ENCODE measurements around the gene SCN9A. TPM values are rescaled to one million over a fixed set of nuclear protein-coding genes. Genes with fewer than 3 reads are reported as not detected.

SCN9A gene
- total RNA-seq, 1 experiment from 2014 or later, result 0.07 TPM

GRCh38 chr2:166223298-166223697, 152.4 kb downstream of the SCN9A start:
- ChIA-PET RAD21 (ENCODE audit: low non-redundant PET in 1 of 2, low total read pairs in 2 of 2, uncharacterized antibody in 2 of 2, unreplicated experiment in 2 of 2) (no interaction called here), CTCF (no interaction called here), POLR2A (no interaction called here)
- no peak for ATAC-seq
- Histone ChIP-seq H2AFZ (ENCODE audit: low read depth, low read length, poor library complexity, severe bottlenecking) (no peak overlapping the region), H3K4me2 (ENCODE audit: low read length) (no peak overlapping the region), H3K4me3 (replicated peaks in 1 of 2; ENCODE audit: low read depth in 1 of 2, low read length in 2 of 2) (no peak overlapping the region), H3K79me2 (ENCODE audit: insufficient read depth, low read length) (no peaks in the 10 kb centered on the region), H3K27ac (ENCODE audit: low read depth, low read length) (no peak overlapping the region), H3K27me3 (ENCODE audit: insufficient read depth, low read length) (peaks cover 4% of the 10 kb centered on the region; the same call in 1 of the 2 replicates), H3K4me1 (ENCODE audit: control insufficient read depth in 1 of 2, insufficient read depth in 2 of 2, low read length in 2 of 2) (no peaks in the 10 kb centered on the region), H4K20me1 (ENCODE audit: insufficient read depth) (no peaks in the 10 kb centered on the region), H3K36me3 (ENCODE audit: control insufficient read depth in 1 of 2, insufficient read depth in 2 of 2, low read length in 2 of 2) (no peaks in the 10 kb centered on the region), H3K9ac (ENCODE audit: low read length) (no peak overlapping the region), H3K9me3 (ENCODE audit: control insufficient read depth in 1 of 2, insufficient read depth in 1 of 2, low read depth in 1 of 2, low read length in 2 of 2) (no peaks in the 10 kb centered on the region), H3K9me2 (ENCODE audit: insufficient read depth) (no peaks in the 10 kb centered on the region)
- TF ChIP-seq SIN3A (IDR thresholded peaks at IDR 0.05; ENCODE audit: low read depth) (no peak), ZBTB33 (IDR thresholded peaks at IDR 0.05; ENCODE audit: extremely low read depth, insufficient replicate concordance, low read length) (no peak), SRF (IDR thresholded peaks at IDR 0.05; ENCODE audit: low read depth) (no peak), TCF7L2 (IDR thresholded peaks at IDR 0.05; ENCODE audit: borderline replicate concordance, extremely low read depth, insufficient read depth, insufficient read length) (no peak), EGR1 (IDR thresholded peaks at IDR 0.05; ENCODE audit: low read depth) (no peak), YY1 (IDR thresholded peaks at IDR 0.05; ENCODE audit: extremely low read depth, insufficient replicate concordance, low read depth, low read length) (no peak), ZFX (IDR thresholded peaks at IDR 0.05) (no peak), EZH2 (IDR thresholded peaks at IDR 0.05) (no peak), FOSL1 (IDR thresholded peaks at IDR 0.05; ENCODE audit: low read depth) (no peak), EZH2phosphoT487 (IDR thresholded peaks at IDR 0.05; ENCODE audit: borderline replicate concordance) (no peak), POLR2A (IDR thresholded peaks at IDR 0.05; ENCODE audit: borderline replicate concordance, extremely low read depth, insufficient read depth, insufficient read length) (no peak), SP1 (IDR thresholded peaks at IDR 0.05; ENCODE audit: low read depth) (no peak), CBX3 (IDR thresholded peaks at IDR 0.05; ENCODE audit: low read depth) (no peak), ZNF274 (IDR thresholded peaks at IDR 0.05; ENCODE audit: low read depth, low read length) (no peak), CEBPB (IDR thresholded peaks at IDR 0.05; ENCODE audit: low read depth) (no peak), RAD21 (IDR thresholded peaks at IDR 0.05; ENCODE audit: low read depth) (no peak), POLR2AphosphoS5 (IDR thresholded peaks at IDR 0.05; ENCODE audit: low read depth, low read length) (no peak), JUND (IDR thresholded peaks at IDR 0.05) (no peak), CTCF (IDR thresholded peaks at IDR 0.05 in 2 of 3, conservative IDR thresholded peaks at IDR 0.05 in 1 of 3; ENCODE audit: borderline replicate concordance in 1 of 3, insufficient read depth in 1 of 3, low read depth in 2 of 3, low read length in 2 of 3) (no peak), MAX (IDR thresholded peaks at IDR 0.05) (no peak)
- intact Hi-C loops (cut with micrococcal nuclease), result no loop called here
- no peak for DNase-seq (ENCODE audit: low read depth, low spot score)
- no TSS peak for BruUV-seq (replicated peaks)
